Astrocyte (in vitro differentiated cells and primary cell): ENCODE data around the gene DNAJC5.

Source experiments
- CTCF ChIP-seq: IDR thresholded peaks from 2 replicates; pipeline ENCODE4 v1.5.1; 2011; ENCODE audit warnings: low read depth, mild to moderate bottlenecking, inconsistent platforms, low read length, moderate library complexity; ENCODE audit not compliant: insufficient read depth
- EZH2 ChIP-seq: IDR thresholded peaks from 2 replicates; pipeline ENCODE4 v1.6.1; 2012; ENCODE audit warnings: mild to moderate bottlenecking, low read length, inconsistent platforms; ENCODE audit not compliant: insufficient read depth

GRCh38 chr20:63952769-63953168, 57.8 kb downstream of the DNAJC5 start:
- TF ChIP-seq EZH2 (no peak), CTCF (no peak)
